Spinal cord (tissue), 10 donors: ENCODE data around the gene RIOK1. TPM values are rescaled to one million over a fixed set of nuclear protein-coding genes. Genes with fewer than 3 reads are reported as not detected.

Experiments used
- DNase-seq, 6 donors: peaks; one replicate each; pipeline versions ENCODE4 v3.0.0 to v3.0.0-alpha.2; 2013 to 2015; ENCODE audit warnings: low spot score in 6 of 6, low read depth in 4 of 6
- H3K27ac ChIP-seq: one replicate; pipeline ENCODE4 v1.5.1; 2013; ENCODE audit warnings: low read depth, low read length, control low read depth
- H3K27me3 ChIP-seq: one replicate; pipeline ENCODE4 v1.6.1; 2013; ENCODE audit warnings: low read length; ENCODE audit not compliant: control insufficient read depth, insufficient read depth
- H3K36me3 ChIP-seq: one replicate; pipeline ENCODE4 v1.6.1; 2013; ENCODE audit warnings: low read length; ENCODE audit not compliant: control insufficient read depth, insufficient read depth
- H3K4me1 ChIP-seq: one replicate; pipeline ENCODE4 v1.6.1; 2013; ENCODE audit warnings: low read length; ENCODE audit not compliant: control insufficient read depth, insufficient read depth
- H3K4me3 ChIP-seq: one replicate; pipeline ENCODE4 v1.5.1; 2013; ENCODE audit warnings: low read depth, low read length, control low read depth
- H3K9me3 ChIP-seq: one replicate; pipeline ENCODE4 v1.6.1; 2013; ENCODE audit warnings: low read length; ENCODE audit not compliant: control insufficient read depth, insufficient read depth
- WGBS: methylation state at CpG from one replicate; pipeline ENCODE4 v1.1.5; 2013; ENCODE audit warnings: missing lambda C conversion rate; ENCODE audit not compliant: insufficient coverage; 5-methylcytosine and 5-hydroxymethylcytosine counted together
- polyA plus RNA-seq, 2 donors: library from polyadenylated mRNA; unstranded; fragments of 120-200 nt; gene quantifications; one replicate each; pipeline ENCODE4 v1.2.1, GENCODE V29; 2013; ENCODE audit not compliant: insufficient read length in 2 of 2
- total RNA-seq, 2 donors: library from RNA; depleted of rRNA in 1 of 2; stranded (reverse); fragments of 120-200 nt in 1 of 2; fragments of >200 nt in 1 of 2; gene quantifications; one replicate each; pipeline versions ENCODE4 v1.2.3 to v1.2.4, GENCODE V29; 2013 to 2014
- donor health status: healthy.

Gene RIOK1
- total and polyA plus RNA-seq, 4 donors: 26.3 to 36.6 (median 30.3) TPM

- peaks cover 4% of the 10 kb centered on the region for H3K4me1 ChIP-seq
- DNase-seq: peak in 2 of 6 donors; percentile 8 to 43
- H3K27ac ChIP-seq: no peak overlapping the region
- no peaks in the 10 kb centered on the region for H3K36me3 ChIP-seq
- 34% methylated on average over 11 of the region's 13 CpGs for WGBS
- no peak overlapping the region for H3K4me3 ChIP-seq
- no peaks in the 10 kb centered on the region for H3K9me3 ChIP-seq
- no peaks in the 10 kb centered on the region for H3K27me3 ChIP-seq
Observed at GRCh38 chr6:7467007-7467897, 77.6 kb downstream of the RIOK1 start.

Other genes with a start within 250 kb of the RIOK1 start
- 100 to 1,000 TPM in 1 of 2 donors, 10 to 100 TPM in 1; 74.3 to 142 TPM for gene SSR1, start 76.6 kb upstream of the RIOK1 start, total RNA-seq
- 10 to 100 TPM; 81.5 to 82.7 TPM for gene SSR1, start 76.6 kb upstream of the RIOK1 start, polyA plus RNA-seq
- under 1 TPM; 0.10 to 0.17 TPM for gene CAGE1, start 66 bp upstream of the RIOK1 start, total RNA-seq
- not detected for gene CAGE1, start 66 bp upstream of the RIOK1 start, polyA plus RNA-seq
- 100 to 1,000 TPM in 1 of 2 donors, 10 to 100 TPM in 1; 76.9 to 270 TPM for gene DSP, start 151.9 kb downstream of the RIOK1 start, total RNA-seq
- gene DSP, start 151.9 kb downstream of the RIOK1 start, polyA plus RNA-seq: 10 to 100 TPM in 1 of 2 donors, 1 to 10 TPM in 1; 8.4 to 39.1 TPM
- gene SNRNP48, start 200.4 kb downstream of the RIOK1 start, total RNA-seq: 10 to 100 TPM; 15.6 to 22.9 TPM
- 10 to 100 TPM; 14.5 to 16.8 TPM for gene SNRNP48, start 200.4 kb downstream of the RIOK1 start, polyA plus RNA-seq